Stimulated activated CD8-positive, alpha-beta memory T cell treated with anti-CD3 and anti-CD28 coated beads, Interleukin-7, amount 100 ng/mL, for 24 hours (primary cell): ENCODE measurements around the gene PLEKHG4B.

Experiments
- DNase-seq: peaks from one replicate; pipeline ENCODE4 v3.0.0-alpha.2; 2020; ENCODE audit warnings: low read depth

Gene PLEKHG4B

DNA sequence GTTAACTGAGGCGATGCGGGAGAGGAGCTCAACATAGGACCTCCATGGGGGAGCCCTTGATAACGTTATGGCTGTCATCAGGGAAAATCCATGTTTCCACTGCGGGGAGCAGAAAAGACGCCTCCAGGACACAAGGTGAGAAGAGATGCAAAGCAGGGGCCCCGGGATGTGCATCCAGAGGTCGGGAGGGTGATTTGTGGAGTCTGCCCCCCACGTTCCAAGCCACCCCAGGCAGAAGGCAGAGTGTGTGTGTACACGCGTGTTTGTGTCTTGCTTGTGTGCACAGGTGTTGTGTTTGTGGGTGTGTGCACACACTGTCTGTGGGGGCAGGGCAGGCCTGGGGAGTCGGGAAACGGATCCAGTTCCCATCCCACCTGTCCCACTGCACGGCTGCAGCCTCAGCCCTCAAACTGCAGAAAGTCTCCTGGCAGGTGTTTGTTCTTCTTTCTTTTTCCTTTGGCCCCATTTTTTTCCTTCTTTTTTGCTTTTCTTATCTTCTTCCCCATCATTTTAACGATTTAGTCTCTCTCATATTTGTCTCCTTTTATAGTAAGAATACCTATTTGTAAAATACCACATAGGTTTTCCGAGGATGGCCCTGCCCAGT is 17.4 kb upstream of the PLEKHG4B start:
- DNase-seq: no peak

- no peak for DNase-seq
Measured at GRCh38 chr5:75331-76320, 16.3 kb upstream of the PLEKHG4B start.

- no peak for DNase-seq
Measured at GRCh38 chr5:76358-77169, 15.4 kb upstream of the PLEKHG4B start.

- DNase-seq: no peak
Measured at GRCh38 chr5:77170-77501, 14.8 kb upstream of the PLEKHG4B start.

- DNase-seq: no peak
Measured at GRCh38 chr5:77546-77945, 14.4 kb upstream of the PLEKHG4B start.

DNA sequence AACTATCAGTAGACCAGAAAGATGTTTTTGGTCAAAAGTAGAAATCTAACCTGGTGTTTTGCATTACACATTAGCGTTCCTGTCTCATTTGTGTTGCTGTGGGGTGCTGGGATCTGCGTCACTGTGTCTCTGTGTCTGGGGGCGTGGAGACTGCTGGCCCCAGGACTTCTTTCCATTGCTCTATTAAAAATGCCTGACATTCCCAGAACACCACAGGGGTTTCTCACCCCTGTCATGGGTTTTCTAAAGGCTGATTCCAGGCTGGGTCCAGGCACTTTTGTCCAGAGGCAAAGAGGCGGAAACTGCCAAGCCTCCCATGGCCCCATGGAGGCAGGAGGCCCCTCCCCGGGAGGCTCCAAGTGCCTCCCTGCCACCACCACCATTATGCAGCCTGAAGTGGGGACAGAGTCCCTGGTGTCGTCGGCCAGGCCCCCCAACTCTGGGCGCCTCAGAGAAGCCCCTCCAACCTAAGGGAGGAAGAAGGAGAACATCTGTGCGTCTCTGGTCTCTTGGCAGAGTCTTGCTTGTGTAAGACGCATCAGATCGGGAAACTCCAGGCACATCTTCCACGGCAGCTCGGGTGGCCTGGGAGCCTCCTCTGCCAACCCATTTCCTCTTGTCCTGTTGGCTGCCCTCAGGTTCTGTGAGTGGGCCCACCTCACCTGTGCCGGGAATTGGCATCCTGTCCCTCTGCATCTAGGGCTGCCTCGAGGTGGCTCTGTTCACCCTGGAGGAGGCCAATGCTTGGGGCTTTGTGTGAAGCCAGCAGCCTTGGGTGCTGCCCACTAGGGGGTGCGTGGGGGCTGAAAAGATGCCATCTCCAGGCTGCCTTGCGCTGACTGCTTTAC is 13.8 kb upstream of the PLEKHG4B start:
- peak; percentile 20 for DNase-seq

DNA sequence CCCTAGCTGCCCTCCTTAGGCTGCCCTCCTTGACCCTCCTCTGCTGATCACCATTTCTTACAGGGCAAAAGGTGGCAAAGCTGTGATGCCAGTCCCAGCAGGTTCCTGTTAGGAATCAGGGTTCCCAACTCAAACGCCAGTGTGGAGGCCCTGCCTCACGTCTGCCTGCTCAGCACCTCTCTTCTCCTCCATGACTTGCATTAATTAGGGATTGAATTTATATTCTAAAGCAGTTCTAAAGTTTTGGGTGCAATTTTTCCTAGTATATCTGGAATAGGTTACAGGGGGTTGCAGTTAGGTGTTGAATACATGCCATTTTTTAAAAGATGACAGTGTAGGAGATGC is 13.2 kb upstream of the PLEKHG4B start:
- DNase-seq: no peak

DNA sequence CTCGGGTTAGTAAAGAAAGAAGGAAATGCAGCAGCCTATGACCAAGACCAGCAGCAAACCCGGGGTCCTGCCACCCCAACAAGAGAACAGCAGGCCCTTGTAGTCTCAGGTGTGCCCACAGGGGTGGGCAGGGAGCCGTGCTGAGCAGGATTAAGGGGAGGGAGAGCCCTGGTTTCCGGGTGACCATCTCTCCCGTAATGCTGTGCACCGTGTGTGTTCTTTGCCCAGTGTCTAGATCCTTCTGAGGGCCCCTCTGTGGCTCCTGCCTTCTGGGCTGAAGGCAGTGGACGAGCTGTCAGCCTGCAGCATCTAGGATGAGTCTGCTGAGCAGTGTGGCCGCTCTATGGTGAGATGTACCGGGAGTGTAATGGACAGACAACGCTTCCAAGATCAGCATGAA is 12.7 kb upstream of the PLEKHG4B start:
- no peak for DNase-seq

- DNase-seq: no peak
Measured at GRCh38 chr5:79821-80220, 12.1 kb upstream of the PLEKHG4B start.

GRCh38 chr5:81391-82021 is 10.5 kb upstream of the PLEKHG4B start:
- DNase-seq: no peak

GRCh38 chr5:82097-82496 is 9.9 kb upstream of the PLEKHG4B start:
- DNase-seq: no peak

DNA sequence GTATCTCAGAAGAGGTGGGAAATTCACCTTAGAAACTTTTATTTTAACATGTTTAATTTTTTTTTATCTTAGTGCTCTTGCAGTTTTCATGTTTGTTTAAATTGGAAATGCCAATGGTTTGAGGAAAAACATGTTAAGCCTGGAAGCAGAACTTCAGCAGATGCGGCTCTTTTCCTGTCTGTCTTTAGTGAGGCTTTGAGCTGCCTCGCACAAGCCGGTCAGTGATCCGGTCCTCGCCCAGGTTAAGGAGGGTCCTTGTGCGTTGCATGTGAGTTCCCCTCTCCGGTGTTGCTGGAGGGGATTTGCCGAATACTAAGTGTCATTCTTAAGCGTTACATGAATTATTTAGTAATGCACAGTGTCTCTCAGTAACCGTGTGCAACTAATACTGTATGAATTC is 9.4 kb upstream of the PLEKHG4B start:
- no peak for DNase-seq

DNA sequence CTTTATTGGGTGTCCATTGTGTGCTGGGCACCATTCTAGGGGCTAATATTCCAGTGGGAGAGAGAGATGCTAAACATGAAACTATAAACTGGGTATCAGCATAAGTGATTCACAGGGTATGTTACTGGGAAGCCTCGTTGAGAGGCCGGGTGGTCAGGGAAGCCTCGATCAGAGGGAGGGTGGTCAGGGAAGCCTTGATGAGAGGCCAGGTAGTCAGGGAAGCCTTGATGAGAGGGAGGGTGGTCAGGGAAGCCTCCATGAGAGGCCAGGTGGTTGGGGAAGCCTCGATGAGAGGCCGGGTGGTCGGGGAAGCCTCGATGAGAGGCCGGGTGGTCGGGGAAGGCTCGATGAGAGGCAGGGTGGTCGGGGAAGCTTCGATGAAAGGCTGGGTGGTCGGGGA is 8.9 kb upstream of the PLEKHG4B start:
- DNase-seq: no peak

- no peak for DNase-seq
Measured at GRCh38 chr5:85334-85995, 6.5 kb upstream of the PLEKHG4B start.

DNA sequence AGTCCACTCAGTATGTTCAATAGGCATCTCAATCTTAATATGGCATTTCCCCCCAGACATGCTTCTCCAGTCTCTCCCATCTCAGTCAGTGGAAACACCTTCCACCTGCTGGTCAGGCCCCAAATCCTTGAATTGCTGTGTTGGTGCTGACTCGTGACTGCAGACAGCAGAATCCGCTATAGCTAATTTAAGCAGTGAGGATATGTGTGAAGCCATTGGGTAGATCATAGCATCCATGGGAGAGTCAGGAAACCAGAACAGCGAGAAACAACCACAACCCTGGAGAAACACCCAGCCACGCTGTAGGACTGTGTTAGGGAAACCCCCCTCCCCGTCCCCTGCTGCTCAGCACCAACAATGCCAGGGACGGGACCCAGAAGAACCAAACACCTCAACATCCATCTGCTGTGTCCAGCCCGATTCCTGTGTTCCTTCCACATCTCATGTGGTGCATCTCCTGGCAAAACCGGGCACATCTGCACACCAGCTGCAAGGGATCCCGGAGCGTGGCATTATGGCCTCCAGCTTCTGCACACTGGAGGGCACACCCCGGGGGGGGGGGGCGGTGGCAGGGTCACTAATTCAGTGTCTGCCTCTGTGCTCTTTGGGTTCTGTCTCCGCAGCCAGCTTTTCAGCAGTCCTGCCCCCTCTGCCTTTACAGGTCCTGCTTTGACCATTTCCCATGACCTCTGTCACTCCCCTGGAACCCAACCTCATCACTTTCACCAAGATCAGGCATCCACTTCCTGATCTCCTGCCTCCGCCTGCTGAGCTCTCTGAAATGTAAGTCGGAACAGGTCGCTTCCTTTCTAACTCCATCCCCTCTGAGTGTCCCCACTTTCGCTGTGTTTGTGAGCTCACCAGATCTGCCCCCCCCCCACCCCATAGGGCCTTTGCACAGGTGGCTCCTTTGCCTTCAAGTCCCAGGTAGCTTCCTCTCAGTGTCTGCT is 2.4 kb upstream of the PLEKHG4B start:
- no peak for DNase-seq

DNA sequence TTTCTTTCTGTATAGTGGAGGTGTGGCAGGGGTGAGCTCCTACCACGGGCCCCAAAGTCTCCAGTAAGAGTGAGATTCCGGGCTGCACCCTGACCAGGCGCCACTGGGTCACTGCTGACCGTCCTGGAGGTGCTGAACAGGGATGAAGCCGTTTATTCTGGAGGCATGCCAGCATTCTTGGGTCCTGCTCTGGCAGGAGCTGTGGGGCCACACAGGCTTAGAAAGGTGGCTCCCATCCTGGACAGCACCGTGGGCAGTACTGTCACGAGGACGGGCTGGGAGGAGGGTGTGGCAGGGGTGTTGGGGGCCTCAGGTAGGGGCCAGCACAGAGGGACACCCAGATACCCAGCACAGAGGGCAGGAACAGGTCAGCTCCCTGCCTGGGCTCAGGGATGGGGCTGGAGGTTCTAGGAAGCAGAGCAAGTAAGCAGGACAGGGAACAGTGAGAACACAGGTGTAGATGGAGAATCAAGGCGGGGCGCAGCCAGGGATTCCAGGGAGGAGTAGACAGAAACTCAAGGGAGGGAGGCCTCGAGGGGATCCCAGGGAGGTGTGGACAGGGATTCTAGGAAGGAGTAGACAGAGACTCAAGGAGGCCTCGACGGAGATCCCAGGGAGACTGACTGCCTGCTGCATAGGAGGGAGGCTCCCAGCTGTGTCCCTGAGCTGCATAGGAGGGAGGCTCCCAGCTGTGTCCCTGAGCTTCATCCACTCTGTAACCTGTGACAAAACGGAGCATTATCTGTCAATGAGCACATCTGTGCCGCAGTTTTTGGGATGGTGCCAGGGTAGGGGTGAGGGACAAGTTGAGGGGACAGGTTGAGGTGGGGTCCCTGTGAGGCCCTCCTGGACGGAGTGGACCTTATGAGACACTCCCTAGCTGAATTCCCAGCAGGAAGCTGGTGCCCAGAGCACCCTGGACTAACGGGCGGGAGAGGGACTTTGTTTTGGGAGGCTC is 1.1 kb upstream of the PLEKHG4B start:
- DNase-seq: no peak

GRCh38 chr5:92401-93220 is 643 bp downstream of the PLEKHG4B start:
- DNase-seq: no peak
